GM20431 (cell line): Measurements from ENCODE around the gene FIG4.
"Not testable (repeated sequence)": the region's sequence is repeated elsewhere in the genome, so short reads cannot be mapped to it uniquely, and the experiment has no call there.

Experiments
- in situ Hi-C: fragments of 300-500 bp; cut with MseI, MboI; formaldehyde crosslinking; loops from one replicate; pipeline ENCODE4 v1.15.0; 2020; ENCODE audit warnings: low sequenced_read_pairs; ENCODE audit not compliant: unreplicated experiment

FIG4 gene

GRCh38 chr6:109701221-109701620, 10.1 kb downstream of the FIG4 start:
- in situ Hi-C loops: loop anchor here (5.0 to 25.0 kb wide), 2 partner anchors 341 to 686 kb away; no protein-coding TSS in a partner anchor

- in situ Hi-C loops: loop anchor here (5.0 to 25.0 kb wide), 2 partner anchors 341 to 686 kb away; no protein-coding TSS in a partner anchor
These were observed 10.7 kb downstream of the FIG4 start for GRCh38 chr6:109701774-109702173.

GRCh38 chr6:109702791-109703190, 11.7 kb downstream of the FIG4 start:
- in situ Hi-C loops: loop anchor here (5.0 to 25.0 kb wide), 2 partner anchors 340 to 685 kb away; no protein-coding TSS in a partner anchor

- in situ Hi-C loops: loop anchor here (25.0 kb wide), 1 partner anchor 682 kb away; no protein-coding TSS in a partner anchor
These were observed 14.2 kb downstream of the FIG4 start for GRCh38 chr6:109705258-109705657.

- in situ Hi-C loops: loop anchor here (25.0 kb wide), 1 partner anchor 681 kb away; no protein-coding TSS in a partner anchor
These were observed 15.4 kb downstream of the FIG4 start for GRCh38 chr6:109706513-109706912.

- in situ Hi-C loops: loop anchor here (25.0 kb wide), 1 partner anchor 679 kb away; no protein-coding TSS in a partner anchor
These were observed 17.0 kb downstream of the FIG4 start for GRCh38 chr6:109708099-109708498.

GRCh38 chr6:109713097-109713496, 22.0 kb downstream of the FIG4 start:
- in situ Hi-C loops: loop anchor here (25.0 kb wide), 1 partner anchor 674 kb away; no protein-coding TSS in a partner anchor

- in situ Hi-C loops: loop anchor here (25.0 kb wide), 1 partner anchor 673 kb away; no protein-coding TSS in a partner anchor
These were observed 23.1 kb downstream of the FIG4 start for GRCh38 chr6:109714166-109714565.

GRCh38 chr6:109714611-109715010, 23.5 kb downstream of the FIG4 start:
- in situ Hi-C loops: loop anchor here (25.0 kb wide), 1 partner anchor 673 kb away; no protein-coding TSS in a partner anchor

- in situ Hi-C loops: loop anchor here (25.0 kb wide), 1 partner anchor 672 kb away; no protein-coding TSS in a partner anchor
These were observed 24.5 kb downstream of the FIG4 start for GRCh38 chr6:109715616-109716015.

GRCh38 chr6:109717971-109718370, 26.9 kb downstream of the FIG4 start:
- in situ Hi-C loops: loop anchor here (25.0 kb wide), 1 partner anchor 669 kb away; no protein-coding TSS in a partner anchor

- in situ Hi-C loops: loop anchor here (25.0 kb wide), 1 partner anchor 668 kb away; no protein-coding TSS in a partner anchor
These were observed 27.9 kb downstream of the FIG4 start for GRCh38 chr6:109718991-109719390.

GRCh38 chr6:109720311-109720710, 29.2 kb downstream of the FIG4 start:
- in situ Hi-C loops: loop anchor here (25.0 kb wide), 1 partner anchor 667 kb away; no protein-coding TSS in a partner anchor

GRCh38 chr6:109722011-109722410, 30.9 kb downstream of the FIG4 start:
- in situ Hi-C loops: loop anchor here (25.0 kb wide), 1 partner anchor 665 kb away; no protein-coding TSS in a partner anchor

- in situ Hi-C loops: loop anchor here (25.0 kb wide), 1 partner anchor 665 kb away; no protein-coding TSS in a partner anchor
These were observed 31.6 kb downstream of the FIG4 start for GRCh38 chr6:109722564-109723254.

GRCh38 chr6:109725250-109725649, 34.2 kb downstream of the FIG4 start:
- in situ Hi-C loops: not testable (repeated sequence)

GRCh38 chr6:109736273-109737025, 45.4 kb downstream of the FIG4 start:
- in situ Hi-C loops: no loop called here

- in situ Hi-C loops: no loop called here
These were observed 47.2 kb downstream of the FIG4 start for GRCh38 chr6:109738255-109738654.

GRCh38 chr6:109738667-109739066, 47.6 kb downstream of the FIG4 start:
- in situ Hi-C loops: no loop called here

- in situ Hi-C loops: no loop called here
These were observed 48.6 kb downstream of the FIG4 start for GRCh38 chr6:109739686-109740085.
